ENCODE results near the gene PRDM4.

DNA sequence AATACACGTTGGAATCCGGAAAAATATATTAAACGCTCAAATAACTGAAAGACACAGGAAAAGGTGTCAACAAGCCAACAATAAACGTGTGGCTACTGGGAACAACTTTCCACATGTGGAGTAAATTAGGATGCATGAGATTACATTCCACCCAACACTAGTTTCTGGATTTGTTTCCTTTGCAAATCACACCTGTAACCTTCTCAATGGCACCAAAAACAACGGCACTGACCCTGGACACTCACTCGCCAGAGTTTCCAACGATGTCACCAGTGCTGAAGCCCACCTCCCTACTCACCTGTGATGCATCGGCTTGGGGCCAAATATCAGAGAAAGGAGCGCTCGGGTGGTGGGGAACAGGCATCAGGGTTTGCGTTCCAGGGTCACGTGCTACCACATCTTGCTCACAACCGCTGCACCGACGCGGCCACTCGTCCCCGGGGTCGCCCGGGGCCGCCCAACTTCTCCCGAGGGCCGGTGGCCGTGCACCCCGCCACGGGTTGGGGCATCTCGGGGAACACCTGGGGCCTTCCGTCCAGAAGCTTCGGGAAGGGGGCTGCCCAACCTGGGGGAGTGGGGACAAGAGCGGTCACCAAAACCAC lies 629 bp downstream of the PRDM4 start:
- TF ChIP-seq POLR2A (IDR thresholded peaks at IDR 0.05), result no peak
- TF ChIP-seq, protein P1, sequence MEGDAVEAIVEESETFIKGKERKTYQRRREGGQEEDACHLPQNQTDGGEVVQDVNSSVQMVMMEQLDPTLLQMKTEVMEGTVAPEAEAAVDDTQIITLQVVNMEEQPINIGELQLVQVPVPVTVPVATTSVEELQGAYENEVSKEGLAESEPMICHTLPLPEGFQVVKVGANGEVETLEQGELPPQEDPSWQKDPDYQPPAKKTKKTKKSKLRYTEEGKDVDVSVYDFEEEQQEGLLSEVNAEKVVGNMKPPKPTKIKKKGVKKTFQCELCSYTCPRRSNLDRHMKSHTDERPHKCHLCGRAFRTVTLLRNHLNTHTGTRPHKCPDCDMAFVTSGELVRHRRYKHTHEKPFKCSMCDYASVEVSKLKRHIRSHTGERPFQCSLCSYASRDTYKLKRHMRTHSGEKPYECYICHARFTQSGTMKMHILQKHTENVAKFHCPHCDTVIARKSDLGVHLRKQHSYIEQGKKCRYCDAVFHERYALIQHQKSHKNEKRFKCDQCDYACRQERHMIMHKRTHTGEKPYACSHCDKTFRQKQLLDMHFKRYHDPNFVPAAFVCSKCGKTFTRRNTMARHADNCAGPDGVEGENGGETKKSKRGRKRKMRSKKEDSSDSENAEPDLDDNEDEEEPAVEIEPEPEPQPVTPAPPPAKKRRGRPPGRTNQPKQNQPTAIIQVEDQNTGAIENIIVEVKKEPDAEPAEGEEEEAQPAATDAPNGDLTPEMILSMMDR (IDR thresholded peaks at IDR 0.05), result no peak
